GM23248 (cell line): Measurements from ENCODE around the gene ANKRD1. TPM values are rescaled to one million over a fixed set of nuclear protein-coding genes. Genes with fewer than 3 reads are reported as not detected.

ENCODE experiments used
- DNase-seq: peaks from one replicate; pipeline ENCODE4 v3.0.0-alpha.2; 2015
- H2AFZ ChIP-seq: fragments of 200-600 bp; sonication (generic); 2 replicates; pipeline ENCODE4 v1.6.1; 2016; ENCODE audit warnings: antibody characterized with exemption
- H3F3A ChIP-seq: fragments of 200-600 bp; sonication (generic); 2 replicates; pipeline ENCODE4 v1.6.1; 2016; ENCODE audit warnings: mild to moderate bottlenecking, antibody characterized with exemption, mixed run types; ENCODE audit not compliant: insufficient read depth
- H3K27ac ChIP-seq: fragments of 200-600 bp; sonication (generic); 2 replicates; pipeline ENCODE4 v1.5.1; 2016; ENCODE audit warnings: mild to moderate bottlenecking
- H3K27me3 ChIP-seq: fragments of 200-600 bp; sonication (generic); replicated peaks from 2 replicates; pipeline ENCODE4 v1.6.1; 2016; ENCODE audit warnings: mild to moderate bottlenecking; ENCODE audit not compliant: insufficient read depth
- H3K36me3 ChIP-seq: fragments of 200-600 bp; sonication (generic); 2 replicates; pipeline ENCODE4 v1.6.1; 2016; ENCODE audit warnings: low read depth, mild to moderate bottlenecking
- H3K4me1 ChIP-seq: fragments of 200-600 bp; sonication (generic); 2 replicates; pipeline ENCODE4 v1.6.1; 2016; ENCODE audit warnings: mild to moderate bottlenecking; ENCODE audit not compliant: insufficient read depth
- H3K4me2 ChIP-seq: fragments of 200-600 bp; sonication (generic); one replicate; pipeline ENCODE4 v1.6.1; 2016; ENCODE audit warnings: mild to moderate bottlenecking; ENCODE audit not compliant: unreplicated experiment
- H3K4me3 ChIP-seq: fragments of 200-600 bp; sonication (generic); 2 replicates; pipeline ENCODE4 v1.5.1; 2016; ENCODE audit warnings: mild to moderate bottlenecking
- H3K79me2 ChIP-seq: fragments of 200-600 bp; sonication (generic); 2 replicates; pipeline ENCODE4 v1.6.1; 2016; ENCODE audit warnings: mild to moderate bottlenecking; ENCODE audit not compliant: insufficient read depth
- H3K9ac ChIP-seq: fragments of 200-600 bp; sonication (generic); 2 replicates; pipeline ENCODE4 v1.6.1; 2016; ENCODE audit warnings: mild to moderate bottlenecking
- H3K9me2 ChIP-seq: fragments of 200-600 bp; sonication (generic); 2 replicates; pipeline ENCODE4 v1.6.1; 2016; ENCODE audit warnings: mixed run types, mild to moderate bottlenecking, moderate library complexity; ENCODE audit not compliant: insufficient read depth
- H3K9me3 ChIP-seq: fragments of 200-600 bp; sonication (generic); one replicate; pipeline ENCODE4 v1.6.1; 2017; ENCODE audit warnings: low read depth
- H4K20me1 ChIP-seq: fragments of 200-600 bp; sonication (generic); 2 replicates; pipeline ENCODE4 v1.6.0; 2016; ENCODE audit not compliant: insufficient read depth
- EZH2 ChIP-seq: fragments of 200-600 bp; sonication (generic); IDR thresholded peaks from 2 replicates; pipeline ENCODE4 v1.6.1; 2018; ENCODE audit warnings: antibody characterized with exemption, mild to moderate bottlenecking; ENCODE audit not compliant: insufficient read depth, poor library complexity, severe bottlenecking
- EZH2phosphoT487 ChIP-seq: fragments of 200-600 bp; sonication (generic); IDR thresholded peaks from 2 replicates; pipeline ENCODE4 v1.6.1; 2018; ENCODE audit warnings: antibody characterized with exemption, moderate library complexity, mild to moderate bottlenecking, low read depth; ENCODE audit not compliant: insufficient read depth
- WGBS, 2 experiments: methylation state at CpG; one replicate each; pipeline ENCODE4 v1.1.6; 2015 to 2017; ENCODE audit warnings: low lambda C conversion rate in 2 of 2, low coverage in 1 of 2; ENCODE audit errors: missing lambda C conversion rate in 2 of 2; 5-methylcytosine and 5-hydroxymethylcytosine counted together
- in situ Hi-C: fragments of 300-500 bp; cut with MboI; formaldehyde crosslinking; loops from 2 replicates; pipeline ENCODE4 v1.15.0; 2020
- polyA plus RNA-seq: library from polyadenylated mRNA; unstranded; fragments of >200 nt; fragmentation: Nextera tagmentation; extraction: Ambion mirVana; gene quantifications from 2 replicates; pipeline ENCODE4 v1.2.1, GENCODE V29; 2016
- total RNA-seq: library from RNA; depleted of rRNA; stranded (reverse); fragments of >200 nt; shearing (Covaris generic); gene quantifications from 2 replicates; pipeline ENCODE4 v1.2.3, GENCODE V29; 2014

ANKRD1 gene
- total and polyA plus RNA-seq, 2 experiments from 2014 or later = 3.6 to 10.9 TPM

DNA sequence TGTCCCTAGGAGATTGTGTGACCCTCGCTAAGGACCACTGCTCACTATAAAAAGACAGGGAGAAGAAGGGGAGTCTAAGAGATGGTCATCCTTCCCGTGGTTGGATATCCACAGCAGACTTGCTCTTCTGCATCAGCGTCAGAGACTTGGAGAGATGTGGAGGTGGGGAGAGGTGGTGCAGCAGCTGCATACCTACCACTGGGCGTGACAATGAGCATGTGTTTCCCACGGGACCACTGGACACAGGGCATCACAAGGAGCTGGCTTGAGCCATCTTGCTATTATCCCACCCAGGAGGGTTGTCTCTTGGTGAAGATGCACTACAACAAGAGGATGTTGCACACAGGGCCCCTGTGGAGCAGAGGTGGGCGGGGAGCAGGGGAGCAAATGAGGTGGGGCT, 18.8 kb upstream of the ANKRD1 start:
- DNase-seq = no peak
- in situ Hi-C loops = no loop called here
- WGBS, 2 experiments = 79 to 83% methylated on average over 6 of the region's 6 CpGs
- H3K4me2 ChIP-seq = no peak overlapping the region
- H3K36me3 ChIP-seq = no peaks in the 10 kb centered on the region
- H4K20me1 ChIP-seq = no peaks in the 10 kb centered on the region
- H3K4me3 ChIP-seq = no peak overlapping the region
- peaks cover 14% of the 10 kb centered on the region for H3K4me1 ChIP-seq
- H3K9ac ChIP-seq = no peak overlapping the region
- H3K9me2 ChIP-seq = no peaks in the 10 kb centered on the region
- TF ChIP-seq EZH2 (no peak), EZH2phosphoT487 (no peak)
- no peak overlapping the region for H2AFZ ChIP-seq
- no peaks in the 10 kb centered on the region for H3K27me3 ChIP-seq
- H3K9me3 ChIP-seq = no peaks in the 10 kb centered on the region
- H3K27ac ChIP-seq = no peak overlapping the region
- peaks cover 10% of the 10 kb centered on the region; the same call in 1 of the 2 replicates for H3F3A ChIP-seq
- H3K79me2 ChIP-seq = no peaks in the 10 kb centered on the region

DNA sequence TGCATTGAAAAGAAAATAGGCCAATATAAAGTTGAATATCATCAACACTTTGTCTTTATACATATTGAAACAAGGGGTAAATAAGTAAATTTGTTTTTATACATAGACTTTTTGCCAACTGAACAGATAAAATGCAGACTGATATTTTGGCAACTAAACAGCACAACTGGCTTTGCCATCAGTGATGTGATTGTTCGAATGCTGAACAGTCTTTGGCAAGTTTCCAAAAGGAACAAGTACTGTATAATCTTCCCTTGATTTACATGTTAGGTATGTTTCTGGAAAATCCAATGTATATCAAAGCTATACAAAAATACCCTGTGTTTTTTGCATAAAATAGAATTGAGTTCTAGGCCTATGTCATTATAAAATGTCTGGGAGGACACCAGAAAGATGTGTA, 18.2 kb upstream of the ANKRD1 start:
- peaks cover 14% of the 10 kb centered on the region for H3K4me1 ChIP-seq
- H3F3A ChIP-seq = peaks cover 10% of the 10 kb centered on the region; the same call in 1 of the 2 replicates
- H3K9ac ChIP-seq = no peak overlapping the region
- H3K4me2 ChIP-seq = no peak overlapping the region
- no peaks in the 10 kb centered on the region for H3K27me3 ChIP-seq
- H3K79me2 ChIP-seq = no peaks in the 10 kb centered on the region
- no peaks in the 10 kb centered on the region for H3K9me2 ChIP-seq
- TF ChIP-seq EZH2phosphoT487 = no peak
- no peak for TF ChIP-seq EZH2
- in situ Hi-C loops = no loop called here
- DNase-seq = no peak
- H3K4me3 ChIP-seq = no peak overlapping the region
- WGBS, 2 experiments = 53 to 55% methylated on average over 1 of the region's 1 CpG
- H4K20me1 ChIP-seq = no peaks in the 10 kb centered on the region
- no peak overlapping the region for H3K27ac ChIP-seq
- no peaks in the 10 kb centered on the region for H3K36me3 ChIP-seq
- H3K9me3 ChIP-seq = no peaks in the 10 kb centered on the region
- no peak overlapping the region for H2AFZ ChIP-seq

DNA sequence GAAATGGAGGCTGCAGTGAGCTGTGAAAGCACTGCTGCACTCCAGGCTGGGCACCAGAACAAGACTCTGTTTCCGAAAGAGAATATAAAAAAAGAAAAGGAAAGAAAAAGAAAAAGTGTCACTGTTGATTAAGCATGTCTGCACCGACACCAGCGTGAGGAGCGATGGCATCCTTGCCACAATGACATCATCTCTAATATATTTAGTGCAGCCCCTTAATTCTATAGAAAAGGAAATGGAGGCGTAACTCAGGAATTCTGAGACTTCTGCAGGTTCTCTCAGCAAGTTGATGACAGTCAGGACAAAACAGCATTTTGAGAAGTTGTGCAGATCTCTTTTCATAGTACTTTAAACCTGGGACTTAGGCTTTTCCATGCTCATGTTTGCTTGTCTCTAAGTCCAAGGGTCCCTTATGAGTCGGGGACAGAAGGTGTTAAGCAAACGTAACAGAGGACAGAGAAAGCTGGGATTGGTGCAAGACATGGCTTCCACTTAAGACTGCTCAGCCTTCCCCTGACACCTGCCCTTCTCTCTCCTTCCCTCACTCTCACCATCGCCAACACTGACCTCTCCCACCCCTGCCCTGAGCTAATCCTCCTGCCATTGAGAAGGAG, 16.9 kb upstream of the ANKRD1 start:
- H3K79me2 ChIP-seq = no peaks in the 10 kb centered on the region
- TF ChIP-seq EZH2 (no peak), EZH2phosphoT487 (no peak)
- peaks cover 14% of the 10 kb centered on the region for H3K4me1 ChIP-seq
- no peak overlapping the region for H3K9ac ChIP-seq
- no peak overlapping the region for H3K4me3 ChIP-seq
- no peaks in the 10 kb centered on the region for H4K20me1 ChIP-seq
- no peaks in the 10 kb centered on the region for H3K9me2 ChIP-seq
- no peaks in the 10 kb centered on the region for H3K36me3 ChIP-seq
- H3K4me2 ChIP-seq = no peak overlapping the region
- in situ Hi-C loops = no loop called here
- no peaks in the 10 kb centered on the region for H3K9me3 ChIP-seq
- H3K27me3 ChIP-seq = no peaks in the 10 kb centered on the region
- 77 to 85% methylated on average over 8 of the region's 8 CpGs for WGBS, 2 experiments
- peaks cover 10% of the 10 kb centered on the region; the same call in 1 of the 2 replicates for H3F3A ChIP-seq
- H3K27ac ChIP-seq = no peak overlapping the region
- H2AFZ ChIP-seq = no peak overlapping the region
- no peak for DNase-seq

DNA sequence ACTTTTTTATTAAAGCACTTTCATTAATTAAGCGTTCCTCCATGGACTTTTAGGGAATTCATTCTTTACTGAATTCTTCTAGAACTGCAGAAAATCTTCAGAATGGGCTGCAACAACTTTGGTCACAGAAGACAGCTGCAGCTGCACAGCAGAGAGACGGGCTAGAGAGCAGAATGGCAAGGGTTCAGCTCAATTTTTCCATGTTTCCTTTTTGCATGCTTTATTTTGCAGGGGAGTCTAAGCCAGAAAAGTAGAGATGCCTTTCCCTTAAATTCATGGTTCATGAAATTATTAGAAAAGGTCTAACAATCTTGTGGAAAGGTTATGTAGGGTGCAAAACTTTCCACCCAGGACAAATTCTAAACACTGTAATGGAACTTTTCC, 15.4 kb upstream of the ANKRD1 start:
- Histone ChIP-seq H3K9me2 (no peaks in the 10 kb centered on the region), H3K4me2 (no peak overlapping the region), H3K9me3 (no peaks in the 10 kb centered on the region), H3K4me3 (no peak overlapping the region), H4K20me1 (no peaks in the 10 kb centered on the region), H2AFZ (no peak overlapping the region), H3K27me3 (no peaks in the 10 kb centered on the region), H3F3A (peaks cover 22% of the 10 kb centered on the region), H3K4me1 (peaks cover 26% of the 10 kb centered on the region), H3K27ac (no peak overlapping the region), H3K9ac (no peak overlapping the region), H3K36me3 (no peaks in the 10 kb centered on the region), H3K79me2 (no peaks in the 10 kb centered on the region)
- TF ChIP-seq EZH2phosphoT487 (no peak), EZH2 (no peak)
- in situ Hi-C loops = no loop called here
- no peak for DNase-seq
- WGBS, 2 experiments = 77 to 82% methylated on average over 2 of the region's 2 CpGs
